22Rv1 (cell line): ENCODE data around the gene POLD2.

Experiments used
- CTCF ChIP-seq: fragments of 450-650 bp; IDR thresholded peaks from 2 replicates; pipeline ENCODE4 v1.5.1; 2017; ENCODE audit warnings: mild to moderate bottlenecking
- ZFX ChIP-seq: fragments of 450-650 bp; IDR thresholded peaks from 2 replicates; pipeline ENCODE4 v1.6.1; 2017; ENCODE audit warnings: antibody characterized with exemption, borderline replicate concordance

GRCh38 chr7:44104860-44105771 is 18.2 kb downstream of the POLD2 start:
- TF ChIP-seq CTCF (no peak), ZFX (no peak)
